ENCODE data around the gene ZNF146.

Gene ZNF146

DNA sequence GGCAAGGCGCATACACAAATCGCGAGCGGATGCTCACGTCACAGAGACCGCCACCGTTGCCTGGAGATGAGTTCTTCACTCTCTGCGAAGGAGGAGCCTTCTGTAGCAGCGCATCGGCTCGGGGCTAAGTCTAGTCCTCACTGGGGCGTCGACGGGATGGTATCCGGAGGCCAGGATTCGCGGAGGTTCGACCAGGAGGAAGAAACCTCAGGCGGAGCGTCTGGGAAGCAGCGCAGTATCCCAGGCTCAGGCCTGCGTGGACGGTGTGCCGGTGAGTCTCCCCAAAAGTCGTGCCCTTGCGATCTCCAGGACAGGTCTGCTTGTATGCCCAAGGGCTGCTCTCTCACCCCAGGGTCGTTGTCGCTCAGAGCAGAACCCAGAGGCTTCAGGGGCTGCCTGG lies 40.4 kb downstream of the ZNF146 start:
- DNase-seq (ENCODE audit: extremely low read depth, insufficient read length) = no peak
- TF ChIP-seq, protein P1, sequence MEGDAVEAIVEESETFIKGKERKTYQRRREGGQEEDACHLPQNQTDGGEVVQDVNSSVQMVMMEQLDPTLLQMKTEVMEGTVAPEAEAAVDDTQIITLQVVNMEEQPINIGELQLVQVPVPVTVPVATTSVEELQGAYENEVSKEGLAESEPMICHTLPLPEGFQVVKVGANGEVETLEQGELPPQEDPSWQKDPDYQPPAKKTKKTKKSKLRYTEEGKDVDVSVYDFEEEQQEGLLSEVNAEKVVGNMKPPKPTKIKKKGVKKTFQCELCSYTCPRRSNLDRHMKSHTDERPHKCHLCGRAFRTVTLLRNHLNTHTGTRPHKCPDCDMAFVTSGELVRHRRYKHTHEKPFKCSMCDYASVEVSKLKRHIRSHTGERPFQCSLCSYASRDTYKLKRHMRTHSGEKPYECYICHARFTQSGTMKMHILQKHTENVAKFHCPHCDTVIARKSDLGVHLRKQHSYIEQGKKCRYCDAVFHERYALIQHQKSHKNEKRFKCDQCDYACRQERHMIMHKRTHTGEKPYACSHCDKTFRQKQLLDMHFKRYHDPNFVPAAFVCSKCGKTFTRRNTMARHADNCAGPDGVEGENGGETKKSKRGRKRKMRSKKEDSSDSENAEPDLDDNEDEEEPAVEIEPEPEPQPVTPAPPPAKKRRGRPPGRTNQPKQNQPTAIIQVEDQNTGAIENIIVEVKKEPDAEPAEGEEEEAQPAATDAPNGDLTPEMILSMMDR (IDR thresholded peaks at IDR 0.05; ENCODE audit: insufficient read depth, low read length, poor library complexity, severe bottlenecking) = no peak
- H3K36me3 ChIP-seq (ENCODE audit: control insufficient read depth, insufficient read depth, low read length) = no peaks in the 10 kb centered on the region
- H3K4me3 ChIP-seq (replicated peaks; ENCODE audit: low read depth, low read length) = no peak overlapping the region
- H3K27me3 ChIP-seq (replicated peaks; ENCODE audit: control insufficient read depth, insufficient read depth, low read length) = no peaks in the 10 kb centered on the region

DNA sequence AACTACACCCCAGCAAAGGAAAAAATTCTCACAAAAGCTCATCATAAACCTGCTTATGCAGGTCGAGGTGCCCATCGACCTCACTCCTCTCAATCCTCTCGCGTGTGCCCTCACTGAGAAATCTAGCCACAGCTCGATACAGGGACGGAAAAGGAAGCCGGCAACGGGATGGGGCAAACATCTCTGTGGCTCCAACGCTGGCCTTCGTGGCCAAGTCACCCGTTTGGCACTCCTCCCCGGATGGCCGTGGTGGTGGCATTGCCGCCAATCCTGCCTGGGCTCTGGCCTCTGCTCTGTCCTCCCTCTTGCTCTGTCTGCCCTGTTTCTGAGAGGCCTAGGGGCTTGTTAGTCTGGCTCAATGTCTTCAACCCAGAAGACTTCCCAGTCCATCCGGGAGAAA lies 41.2 kb downstream of the ZNF146 start:
- TF ChIP-seq, protein P1 (IDR thresholded peaks at IDR 0.05; ENCODE audit: insufficient read depth, low read length, poor library complexity, severe bottlenecking) = no peak
- Histone ChIP-seq H3K27me3 (replicated peaks; ENCODE audit: control insufficient read depth, insufficient read depth, low read length) (no peaks in the 10 kb centered on the region), H3K36me3 (ENCODE audit: control insufficient read depth, insufficient read depth, low read length) (no peaks in the 10 kb centered on the region), H3K4me3 (replicated peaks; ENCODE audit: low read depth, low read length) (no peak overlapping the region)
- DNase-seq (ENCODE audit: extremely low read depth, insufficient read length) = no peak

DNA sequence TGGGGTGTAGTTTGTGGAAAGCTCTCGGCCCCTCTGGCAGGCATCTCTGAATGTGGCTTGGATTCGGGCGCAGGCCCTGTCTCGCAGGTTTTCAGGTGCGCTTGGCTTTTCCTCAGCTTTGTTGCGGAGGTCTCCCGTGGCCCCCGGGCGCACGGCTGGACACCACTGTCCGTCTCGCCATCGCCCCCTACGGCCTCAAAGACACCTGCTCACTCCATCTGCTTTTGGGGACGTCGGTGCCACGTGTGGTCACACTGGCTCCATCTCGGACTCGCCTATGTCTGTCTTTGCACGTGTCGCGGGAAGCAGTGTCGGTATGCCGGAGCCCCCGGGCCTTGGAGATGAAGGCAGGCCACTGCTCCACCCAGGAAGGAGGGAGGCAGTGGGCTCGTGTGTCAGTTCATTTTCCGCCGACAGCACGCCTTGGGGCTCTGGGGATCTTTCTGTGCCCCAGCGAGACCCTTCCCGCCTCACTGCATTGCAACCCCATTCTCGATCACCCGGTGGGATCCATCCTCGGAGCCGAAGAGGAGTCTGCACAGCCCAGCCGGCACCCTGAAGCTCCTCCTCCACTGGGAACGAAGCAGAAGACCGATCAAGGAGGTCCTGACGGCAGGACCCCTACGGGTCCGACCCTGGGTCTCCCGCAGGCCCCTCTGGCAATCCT lies 42.1 kb downstream of the ZNF146 start:
- no peak for DNase-seq (ENCODE audit: extremely low read depth, insufficient read length)
- Histone ChIP-seq H3K27me3 (replicated peaks; ENCODE audit: control insufficient read depth, insufficient read depth, low read length) (no peaks in the 10 kb centered on the region), H3K4me3 (replicated peaks; ENCODE audit: low read depth, low read length) (no peak overlapping the region), H3K36me3 (ENCODE audit: control insufficient read depth, insufficient read depth, low read length) (no peaks in the 10 kb centered on the region)
- TF ChIP-seq, protein P1 (IDR thresholded peaks at IDR 0.05; ENCODE audit: insufficient read depth, low read length, poor library complexity, severe bottlenecking) = no peak

DNA sequence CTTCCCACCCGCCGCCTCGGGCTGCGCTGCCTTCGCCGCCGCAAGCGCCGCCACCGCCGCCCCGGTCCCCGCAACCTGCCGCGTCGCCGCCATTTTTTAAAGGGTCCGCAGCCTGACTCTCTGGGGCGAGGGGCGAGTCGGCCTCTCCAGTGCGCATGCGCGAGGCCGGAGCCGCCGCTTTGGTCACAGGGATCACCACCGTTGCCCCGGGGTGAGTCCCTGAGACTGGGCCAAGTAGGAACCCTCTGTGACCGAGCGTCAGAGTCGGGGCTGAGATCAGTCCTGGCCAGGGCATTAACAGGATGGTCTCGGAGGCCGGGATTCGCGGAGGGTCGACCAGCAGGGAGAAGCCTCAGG lies 42.6 kb downstream of the ZNF146 start:
- no peak for DNase-seq (ENCODE audit: extremely low read depth, insufficient read length)
- Histone ChIP-seq H3K27me3 (replicated peaks; ENCODE audit: control insufficient read depth, insufficient read depth, low read length) (no peaks in the 10 kb centered on the region), H3K36me3 (ENCODE audit: control insufficient read depth, insufficient read depth, low read length) (no peaks in the 10 kb centered on the region), H3K4me3 (replicated peaks; ENCODE audit: low read depth, low read length) (no peak overlapping the region)
- TF ChIP-seq, protein P1 (IDR thresholded peaks at IDR 0.05; ENCODE audit: insufficient read depth, low read length, poor library complexity, severe bottlenecking) = no peak

DNA sequence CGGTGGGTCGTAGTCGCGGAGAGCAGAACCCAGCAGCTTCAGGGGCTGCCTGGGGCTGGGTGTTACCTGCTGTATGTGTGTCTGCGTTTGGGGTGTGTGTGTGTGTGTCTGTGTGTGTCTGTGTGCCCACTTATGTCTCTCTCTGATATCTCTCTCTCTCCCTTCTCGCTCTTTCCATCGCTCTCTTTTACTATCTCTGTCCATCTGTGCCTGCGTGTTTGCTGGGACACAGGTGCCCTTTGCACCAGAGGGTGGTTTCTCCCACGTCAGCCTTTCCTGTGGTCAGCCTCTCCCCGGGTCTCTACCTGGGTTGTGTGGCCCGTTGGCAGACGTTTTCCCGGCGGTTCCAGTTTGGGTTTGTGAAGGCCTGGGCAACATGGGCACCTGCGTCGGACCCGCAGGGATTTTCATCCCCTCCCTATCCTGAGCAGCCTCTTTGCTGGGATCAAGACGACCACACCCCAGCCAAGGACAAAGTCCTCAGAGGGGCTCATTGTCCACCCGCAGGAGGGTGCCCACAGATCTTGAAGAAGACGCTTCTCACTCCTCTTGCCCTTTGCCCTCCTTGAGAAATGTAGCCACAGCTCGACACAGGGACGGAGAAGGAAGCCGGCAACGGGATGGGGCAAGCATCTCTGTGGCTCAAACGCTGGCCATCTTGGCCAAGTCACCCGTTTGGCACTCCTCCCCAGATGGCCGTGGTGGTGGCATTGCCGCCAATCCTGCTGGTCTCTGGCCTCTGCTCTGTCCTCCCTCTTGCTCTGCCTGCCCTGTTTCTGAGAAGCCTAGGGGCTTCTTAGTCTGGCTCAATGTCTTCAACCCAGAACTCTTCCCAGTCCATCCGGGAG lies 43.3 kb downstream of the ZNF146 start:
- no peak overlapping the region for H3K4me3 ChIP-seq (replicated peaks; ENCODE audit: low read depth, low read length)
- DNase-seq (ENCODE audit: extremely low read depth, insufficient read length) = no peak
- TF ChIP-seq, protein P1 (IDR thresholded peaks at IDR 0.05; ENCODE audit: insufficient read depth, low read length, poor library complexity, severe bottlenecking) = no peak
- H3K36me3 ChIP-seq (ENCODE audit: control insufficient read depth, insufficient read depth, low read length) = no peaks in the 10 kb centered on the region
- H3K27me3 ChIP-seq (replicated peaks; ENCODE audit: control insufficient read depth, insufficient read depth, low read length) = no peaks in the 10 kb centered on the region

Measured in GM06990 (cell line).